ENCODE results near the gene STK39. TPM values are rescaled to one million over a fixed set of nuclear protein-coding genes. Genes with fewer than 3 reads are reported as not detected.

Gene STK39
- total RNA-seq, 1 experiment from 2014 or later = 22.1 TPM

DNA sequence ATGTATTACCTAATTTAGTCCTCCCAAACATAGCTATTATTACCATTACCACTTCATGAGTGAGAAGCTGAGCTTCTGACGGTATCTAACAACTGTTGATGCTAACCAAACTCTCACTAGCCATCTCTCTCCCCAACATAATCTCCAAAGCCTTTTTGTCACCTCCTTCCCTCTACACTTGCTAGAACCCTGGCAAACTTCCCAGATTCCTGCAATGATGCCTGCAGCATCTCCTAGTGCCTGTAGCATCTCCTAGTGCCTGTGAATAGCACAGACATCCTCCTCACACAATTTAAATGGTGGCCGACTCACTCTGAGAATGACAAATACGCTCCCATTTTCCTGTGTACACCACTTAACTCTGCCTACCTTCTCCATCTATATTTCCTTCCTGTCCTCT lies 126.7 kb downstream of the STK39 start:
- H3K23ac ChIP-seq (ENCODE audit: insufficient read length, low read depth, low read length) = no peak overlapping the region
- H3K23me2 ChIP-seq (ENCODE audit: insufficient read length, low read depth, low read length, poor library complexity, severe bottlenecking) = no peaks in the 10 kb centered on the region
- no peaks in the 10 kb centered on the region for H3K27me3 ChIP-seq (ENCODE audit: insufficient read depth, low read length)
- no peak overlapping the region for H2BK120ac ChIP-seq (ENCODE audit: low read depth, low read length, poor library complexity, severe bottlenecking)
- no peak overlapping the region for H2BK20ac ChIP-seq (ENCODE audit: low read depth, low read length, poor library complexity, severe bottlenecking)
- no peak overlapping the region for H3K4me2 ChIP-seq (ENCODE audit: insufficient read depth, insufficient read length, low read length)
- H3K4ac ChIP-seq (ENCODE audit: low read depth, low read length) = no peak overlapping the region
- H4K5ac ChIP-seq (ENCODE audit: insufficient read length, low read depth, low read length) = no peak overlapping the region
- H2AK5ac ChIP-seq (ENCODE audit: insufficient read length, low read length) = no peak overlapping the region
- H4K8ac ChIP-seq (replicated peaks; ENCODE audit: insufficient read length, low read depth, low read length) = no peak overlapping the region
- Mint-ChIP-seq H3K36me3 (ENCODE audit: insufficient read depth in 1 of 3, low read depth in 3 of 3) (peaks cover 4 to 14% (median 12%) of the 10 kb centered on the region in 3 experiments), H3K27ac (no peak overlapping the region), H3K4me1 (peaks cover 2 to 4% of the 10 kb centered on the region in 2 experiments), H3K27me3 (ENCODE audit: low read depth) (no peaks in the 10 kb centered on the region), H3K9me3 (no peaks in the 10 kb centered on the region), H3K4me3 (no peak overlapping the region)
- no peak overlapping the region for H3K14ac ChIP-seq (ENCODE audit: insufficient read depth, low read length)
- H3T11ph ChIP-seq (ENCODE audit: low read length) = no peak overlapping the region
- no peaks in the 10 kb centered on the region for H3K79me2 ChIP-seq (ENCODE audit: insufficient read depth, low read length)
- TF ChIP-seq, protein P1, sequence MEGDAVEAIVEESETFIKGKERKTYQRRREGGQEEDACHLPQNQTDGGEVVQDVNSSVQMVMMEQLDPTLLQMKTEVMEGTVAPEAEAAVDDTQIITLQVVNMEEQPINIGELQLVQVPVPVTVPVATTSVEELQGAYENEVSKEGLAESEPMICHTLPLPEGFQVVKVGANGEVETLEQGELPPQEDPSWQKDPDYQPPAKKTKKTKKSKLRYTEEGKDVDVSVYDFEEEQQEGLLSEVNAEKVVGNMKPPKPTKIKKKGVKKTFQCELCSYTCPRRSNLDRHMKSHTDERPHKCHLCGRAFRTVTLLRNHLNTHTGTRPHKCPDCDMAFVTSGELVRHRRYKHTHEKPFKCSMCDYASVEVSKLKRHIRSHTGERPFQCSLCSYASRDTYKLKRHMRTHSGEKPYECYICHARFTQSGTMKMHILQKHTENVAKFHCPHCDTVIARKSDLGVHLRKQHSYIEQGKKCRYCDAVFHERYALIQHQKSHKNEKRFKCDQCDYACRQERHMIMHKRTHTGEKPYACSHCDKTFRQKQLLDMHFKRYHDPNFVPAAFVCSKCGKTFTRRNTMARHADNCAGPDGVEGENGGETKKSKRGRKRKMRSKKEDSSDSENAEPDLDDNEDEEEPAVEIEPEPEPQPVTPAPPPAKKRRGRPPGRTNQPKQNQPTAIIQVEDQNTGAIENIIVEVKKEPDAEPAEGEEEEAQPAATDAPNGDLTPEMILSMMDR (conservative IDR thresholded peaks at IDR 0.05) = no peak
- no peak overlapping the region for H3K27ac ChIP-seq (ENCODE audit: insufficient read length, low read depth, low read length)
- H4K20me1 ChIP-seq (ENCODE audit: control insufficient read depth, insufficient read depth, insufficient read length) = no peaks in the 10 kb centered on the region
- H2BK15ac ChIP-seq (ENCODE audit: low read depth, low read length) = no peak overlapping the region
- H4K91ac ChIP-seq (ENCODE audit: insufficient read length, low read depth, low read length) = no peak overlapping the region
- DNase-seq = no peak
- H3K9ac ChIP-seq (ENCODE audit: extremely low read depth, insufficient read length, low read length) = no peak overlapping the region
- no peak overlapping the region for H2AFZ ChIP-seq (ENCODE audit: low read length)
- no peak overlapping the region for H2BK12ac ChIP-seq (ENCODE audit: insufficient read length, low read depth, low read length)
- H2BK5ac ChIP-seq (ENCODE audit: insufficient read length, low read length) = no peak overlapping the region
- H3K9me3 ChIP-seq (ENCODE audit: control insufficient read depth, low read depth, low read length) = no peaks in the 10 kb centered on the region
- no peaks in the 10 kb centered on the region for H3K79me1 ChIP-seq (ENCODE audit: insufficient read depth, low read depth, low read length, poor library complexity, severe bottlenecking)
- WGBS (ENCODE audit: extremely low coverage, insufficient read length, low lambda C conversion rate) = no CpG with 5 or more reads among the region's 3 CpGs
- no peaks in the 10 kb centered on the region for H3K4me1 ChIP-seq (ENCODE audit: insufficient read depth, low read length)
- H3K56ac ChIP-seq (ENCODE audit: insufficient read length, low read depth, low read length) = no peak overlapping the region
- no peak overlapping the region for H3K18ac ChIP-seq (ENCODE audit: insufficient read length, low read depth, low read length)
